Tongue (tissue), 2 donors: Measurements from ENCODE around the gene SP1. TPM values are rescaled to one million over a fixed set of nuclear protein-coding genes. Genes with fewer than 3 reads are reported as not detected.
"Not testable (repeated sequence)": the region's sequence is repeated elsewhere in the genome, so short reads cannot be mapped to it uniquely, and the experiment has no call there.

ENCODE experiments used
- DNase-seq: peaks from one replicate; pipeline ENCODE4 v3.0.0-alpha.2; 2015
- total RNA-seq: library from RNA; depleted of rRNA; stranded (reverse); fragments of >200 nt; gene quantifications from one replicate; pipeline ENCODE4 v1.2.3, GENCODE V29; 2014

SP1 gene
- total RNA-seq, result 53.1 TPM

GRCh38 chr12:53380104-53380793, at the start of gene SP1:
Gene SP1, plus strand, starts transcription at chr12:53380176. Its CDS starts 116 bp downstream, at chr12:53380292.
- DNase-seq, result peak; percentile 96

GRCh38 chr12:53330671-53331070, 49.3 kb upstream of the SP1 start:
- DNase-seq, result no peak

DNA sequence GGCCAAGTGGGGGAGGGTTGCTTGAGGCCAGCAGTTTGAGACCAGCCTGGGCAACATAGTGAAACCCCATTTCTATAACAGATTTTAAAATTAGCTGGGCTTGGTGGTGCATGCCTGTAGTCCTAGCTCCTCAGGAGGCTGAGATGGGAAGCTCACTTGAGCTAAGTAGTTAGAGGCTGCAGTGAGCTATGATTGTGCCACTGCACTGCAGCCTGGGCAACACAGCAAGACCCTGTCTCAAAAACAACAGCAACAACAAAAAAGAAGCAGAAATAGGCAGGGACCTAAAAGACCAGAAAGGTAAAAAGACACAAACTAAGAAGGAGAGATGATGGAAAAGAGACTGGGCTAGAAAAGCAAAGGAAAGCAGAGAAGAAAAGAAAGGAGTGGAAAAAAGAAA, 47.6 kb upstream of the SP1 start:
- DNase-seq, result not testable (repeated sequence)

GRCh38 chr12:53332744-53333143, 47.2 kb upstream of the SP1 start:
- no peak for DNase-seq

DNA sequence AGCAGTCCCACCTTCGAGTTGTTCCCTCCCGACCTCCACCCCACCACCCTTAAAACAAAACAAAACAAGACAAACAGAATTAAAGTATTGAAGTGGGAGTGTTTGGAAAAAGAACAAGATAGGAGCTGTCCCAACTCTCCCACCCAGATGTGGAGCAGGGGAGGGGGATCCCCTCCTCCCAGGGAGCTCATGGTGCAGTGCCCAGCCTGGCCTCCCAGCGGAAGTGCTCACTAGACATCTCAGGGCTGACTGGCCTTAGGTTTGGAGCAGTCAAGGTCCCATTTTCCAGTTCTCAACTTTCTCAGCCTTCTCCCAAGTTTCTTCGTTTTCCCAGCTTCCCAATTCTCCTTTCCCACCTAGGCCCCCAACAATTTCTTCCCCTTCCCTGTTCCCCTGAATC, 46.7 kb upstream of the SP1 start:
- no peak for DNase-seq

DNA sequence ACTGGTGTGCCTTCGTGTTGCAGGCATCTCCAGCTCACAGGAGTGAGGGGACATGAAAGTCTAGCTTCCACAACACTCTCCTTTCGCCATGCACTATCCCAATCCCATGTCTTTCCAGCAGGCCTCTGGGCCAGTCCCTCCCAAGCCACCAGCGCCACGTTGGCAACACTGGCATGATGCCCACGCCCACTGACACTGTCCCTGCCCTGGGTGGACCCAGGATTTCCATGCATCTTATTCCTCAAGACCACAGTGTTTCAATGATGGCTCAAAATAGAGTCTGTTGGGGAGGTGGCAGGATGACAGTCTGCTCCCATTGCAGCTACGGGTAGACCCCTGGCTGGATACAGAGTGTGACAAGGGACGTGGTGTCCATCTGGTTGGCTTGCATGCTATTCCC, 46.1 kb upstream of the SP1 start:
- DNase-seq, result no peak

GRCh38 chr12:53334822-53335221, 45.2 kb upstream of the SP1 start:
- DNase-seq, result no peak

DNA sequence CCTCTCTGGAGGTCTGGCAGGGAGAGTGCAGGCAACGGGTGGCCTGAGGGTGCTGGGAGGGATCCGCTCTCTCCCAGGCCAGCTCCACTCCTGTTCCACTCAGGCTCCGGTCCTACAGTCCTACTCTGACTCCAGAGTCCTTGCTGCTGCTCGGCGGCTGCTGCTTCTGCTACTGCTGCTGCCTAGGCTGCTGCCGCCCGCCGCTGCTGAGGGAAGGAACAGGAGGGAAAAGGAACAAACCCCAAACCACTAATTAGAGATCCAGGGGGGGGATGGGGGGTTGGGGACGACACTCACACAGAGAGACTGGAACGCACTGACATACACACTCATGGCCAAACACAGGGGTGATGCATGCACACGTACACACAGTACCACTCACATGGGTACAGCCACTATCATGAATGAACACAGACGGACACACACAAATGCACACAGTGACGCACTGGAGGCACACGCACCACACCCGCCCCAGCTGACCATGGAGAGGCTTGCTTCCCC, 43.7 kb upstream of the SP1 start, which contains the start of gene SP7:
Gene SP7, minus strand, starts transcription at position 174 of the 501 bp plus-strand sequence. CDS start 708 bp downstream, outside the sequence.
- DNase-seq, result no peak

GRCh38 chr12:53338017-53338416, 42.0 kb upstream of the SP1 start:
- no peak for DNase-seq

DNA sequence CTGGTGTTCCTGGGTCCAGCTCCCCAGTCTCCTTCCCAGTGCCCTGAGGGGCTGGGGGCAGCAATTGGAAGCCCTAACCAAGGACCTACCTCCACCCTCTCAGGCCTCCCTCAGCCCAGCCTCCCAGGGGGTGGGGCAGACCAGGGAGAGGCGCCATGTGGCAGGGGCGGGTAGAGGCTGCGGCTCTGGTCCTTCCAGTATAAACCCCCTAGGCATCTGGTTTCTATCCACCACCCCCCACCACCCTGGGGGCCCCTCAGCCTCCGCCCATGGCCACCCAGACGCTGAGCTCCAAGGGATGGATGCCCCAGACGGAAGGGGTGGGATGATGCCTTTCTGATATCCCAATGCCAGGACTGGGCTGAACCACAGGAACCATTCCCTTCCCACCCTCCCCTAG, 41.1 kb upstream of the SP1 start:
- DNase-seq, result no peak

DNA sequence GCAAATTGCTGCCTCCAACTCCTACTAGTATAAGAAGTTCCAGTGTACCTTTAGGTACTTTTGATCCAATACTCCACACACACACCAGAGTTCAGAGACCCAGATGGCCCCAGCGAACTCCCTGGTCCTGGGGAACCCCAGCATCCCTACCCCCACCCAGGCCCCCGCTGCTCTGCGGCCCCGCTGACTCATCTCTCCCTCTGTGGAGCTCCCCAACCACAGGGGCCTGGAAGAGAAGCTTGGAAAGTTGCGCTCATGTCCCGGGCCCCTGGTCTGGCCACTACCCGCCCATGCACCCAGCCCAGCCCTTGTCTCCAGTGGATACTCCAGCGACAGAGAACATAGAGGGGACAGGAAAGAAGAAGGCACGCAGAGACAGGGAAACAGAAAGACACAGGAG, 39.6 kb upstream of the SP1 start:
- DNase-seq, result no peak

- DNase-seq, result no peak
These were observed 36.5 kb upstream of the SP1 start for GRCh38 chr12:53343449-53343848.

DNA sequence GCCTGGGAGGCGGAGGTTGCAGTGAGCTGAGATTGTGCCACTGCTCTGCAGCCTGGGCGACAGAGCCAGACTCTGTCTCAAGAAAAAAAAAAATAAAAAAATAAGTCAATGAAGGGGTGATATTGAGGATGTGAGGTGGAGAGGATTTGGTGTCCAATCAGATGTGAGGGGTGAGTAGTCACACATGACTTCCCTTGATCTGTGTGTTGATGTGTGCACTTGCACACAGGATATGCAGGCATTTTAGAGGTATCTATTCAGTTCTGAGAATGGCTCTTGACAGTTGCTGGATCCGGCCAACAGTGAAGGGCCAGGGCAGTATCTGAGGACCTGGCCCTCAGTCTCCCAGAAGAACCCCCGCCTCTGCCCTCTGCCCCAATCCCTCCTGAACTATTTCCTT, 36.0 kb upstream of the SP1 start:
- DNase-seq, result no peak

GRCh38 chr12:53344487-53344823, 35.5 kb upstream of the SP1 start:
- DNase-seq, result no peak

DNA sequence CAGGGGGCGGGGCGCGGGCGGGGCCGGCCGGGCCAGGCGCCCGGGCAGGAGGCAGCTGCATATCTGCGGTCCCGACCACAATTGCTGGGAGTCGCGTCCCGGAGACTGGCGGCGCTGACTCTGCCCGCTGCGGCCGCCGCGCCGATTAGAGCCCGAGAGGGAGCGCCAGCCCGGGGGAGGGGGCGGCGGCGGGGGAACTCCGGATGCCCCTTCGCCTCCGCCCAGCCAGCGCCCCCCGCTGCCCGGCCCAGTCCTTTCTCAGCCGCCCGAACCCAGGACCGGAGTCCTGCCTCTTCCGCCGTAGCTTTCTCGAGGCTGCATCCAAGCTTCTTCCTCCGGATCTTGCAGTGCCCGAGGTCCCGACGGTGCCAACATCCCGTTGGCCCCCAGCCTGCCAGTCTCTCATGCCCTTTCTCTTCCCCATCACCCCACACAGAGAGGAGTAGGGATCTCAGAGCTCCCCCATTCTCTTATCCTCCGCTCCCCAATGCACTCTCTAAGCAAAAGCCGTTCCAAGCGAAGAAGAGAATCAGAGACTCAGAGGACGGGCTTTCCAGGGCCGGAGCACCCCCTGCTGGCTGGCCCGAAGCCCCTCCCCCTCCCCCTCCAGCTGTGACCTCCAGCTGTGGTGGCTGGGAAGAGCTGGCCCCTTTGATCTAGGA, 35.0 kb upstream of the SP1 start:
- DNase-seq, result peak; percentile 91

DNA sequence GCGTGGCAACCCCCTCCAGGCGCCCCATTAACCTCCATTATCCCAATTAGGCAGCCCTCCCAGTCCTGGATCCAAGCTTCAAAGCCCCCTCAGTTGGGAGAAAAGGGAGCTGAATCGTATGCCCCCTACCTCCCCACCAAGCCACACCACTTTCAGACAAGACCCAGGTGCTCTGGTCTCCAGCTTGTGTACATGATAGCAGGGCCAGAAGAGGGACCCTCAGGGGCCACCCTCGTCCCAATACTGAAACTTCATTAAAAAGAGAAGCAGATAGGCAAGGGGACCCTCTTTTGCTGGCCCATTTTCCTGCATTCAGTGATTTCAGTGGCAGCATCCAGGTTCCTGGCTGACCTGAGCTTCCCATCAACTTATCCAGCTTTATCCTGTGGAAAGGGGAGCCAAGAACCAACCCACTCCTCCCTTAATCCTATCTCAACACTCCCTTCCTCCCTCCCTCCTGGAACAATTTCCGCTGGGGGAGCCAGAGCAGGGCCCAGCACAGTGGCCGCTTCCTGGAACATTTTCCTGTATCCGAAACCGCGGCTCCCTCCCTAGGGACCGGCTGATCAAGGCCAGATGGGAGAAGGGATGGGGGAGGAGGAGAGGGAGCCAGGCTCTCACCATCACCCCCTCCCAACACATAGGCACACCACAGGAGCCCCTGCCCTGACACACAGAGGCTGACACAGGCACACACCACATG, 34.3 kb upstream of the SP1 start:
- DNase-seq, result peak; percentile 51

GRCh38 chr12:53346491-53346890, 33.5 kb upstream of the SP1 start:
- no peak for DNase-seq

DNA sequence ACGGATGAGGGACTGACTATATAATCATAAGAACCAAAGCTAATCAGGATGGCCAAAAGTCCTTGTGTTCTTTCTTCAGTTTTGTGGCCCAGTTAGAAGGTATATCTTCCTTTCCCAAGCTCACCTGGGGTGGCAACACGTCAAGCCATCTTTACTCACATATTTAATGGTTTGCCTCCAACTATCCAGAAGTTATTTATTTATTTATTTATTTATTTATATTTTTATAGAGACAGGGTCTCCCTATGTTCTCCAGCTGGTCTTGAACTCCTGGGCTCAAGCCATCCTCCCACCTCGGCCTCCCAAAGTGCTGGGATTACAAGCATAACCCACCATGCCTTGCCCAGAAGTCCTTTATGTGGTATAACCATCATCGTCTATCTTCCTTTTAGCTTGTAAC, 32.1 kb upstream of the SP1 start:
- no peak for DNase-seq

DNA sequence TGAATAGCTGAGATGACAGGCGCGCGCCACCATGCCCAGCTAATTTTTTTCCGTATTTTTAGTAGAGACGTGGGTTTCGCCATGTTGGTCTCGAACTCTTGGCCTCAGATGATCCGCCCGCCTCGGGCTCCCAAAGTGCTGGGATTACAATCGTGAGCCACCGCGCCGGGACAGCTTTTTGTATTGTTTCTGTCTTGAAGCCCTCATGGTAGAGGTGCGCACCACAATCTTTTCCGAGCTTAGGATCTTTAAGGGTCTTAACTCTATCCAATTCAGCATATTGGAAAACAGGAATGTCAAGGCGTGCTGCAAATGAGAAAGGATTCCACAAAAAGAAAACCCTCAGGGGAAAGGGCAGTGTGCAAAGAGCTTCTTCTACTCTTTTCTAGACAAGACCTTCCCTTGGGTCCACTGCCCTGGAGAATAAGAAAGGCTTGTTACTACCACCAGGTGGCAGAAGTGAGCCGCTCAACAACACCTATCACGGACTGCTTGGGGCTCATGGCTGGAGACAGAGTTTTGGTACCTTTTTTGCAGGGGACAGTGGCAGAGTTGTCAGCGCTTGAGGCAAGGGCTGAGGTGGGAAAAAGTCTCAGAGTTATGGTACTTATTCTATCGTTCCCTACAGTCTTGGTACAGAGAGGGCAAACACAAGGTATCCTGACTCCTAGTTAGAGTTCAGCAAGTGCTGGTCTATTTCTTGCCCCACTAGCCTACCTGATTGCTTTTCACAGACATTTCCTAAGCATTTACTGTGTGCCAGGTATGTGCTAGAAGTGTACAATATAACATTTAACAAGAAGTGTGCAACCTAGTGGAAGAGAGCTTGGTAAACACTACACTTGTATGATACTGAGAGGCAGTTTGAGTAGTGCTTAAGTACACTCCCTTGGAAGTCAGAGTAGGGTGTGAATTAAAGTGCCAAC, 27.4 kb upstream of the SP1 start:
- DNase-seq, result peak; percentile 95

- no peak for DNase-seq
These were observed 26.7 kb upstream of the SP1 start for GRCh38 chr12:53353257-53353655.

DNA sequence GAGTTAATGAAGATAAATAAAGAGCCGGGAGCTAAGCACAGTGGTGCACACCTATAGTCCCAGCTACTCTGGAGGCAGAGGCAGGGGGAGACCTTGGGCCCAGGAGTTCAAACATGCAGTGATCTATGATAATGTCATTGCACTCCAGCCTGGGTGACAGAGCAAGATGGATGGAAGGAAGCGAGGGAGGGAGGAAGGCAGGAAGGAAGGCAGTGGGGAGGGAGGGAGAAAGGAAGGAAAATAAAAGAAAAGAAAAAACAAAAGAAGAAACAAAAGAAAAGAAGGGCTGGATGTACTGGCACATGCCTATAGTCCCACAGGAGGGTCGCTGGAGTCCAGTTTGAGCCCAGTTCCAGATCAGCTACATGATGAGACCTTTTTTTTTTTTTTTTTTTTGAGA, 24.9 kb upstream of the SP1 start:
- DNase-seq, result no peak

- no peak for DNase-seq
These were observed 21.0 kb upstream of the SP1 start for GRCh38 chr12:53358836-53359419.
